Daoy (cell line): ENCODE results near the gene TLX2. TPM values are rescaled to one million over a fixed set of nuclear protein-coding genes. Genes with fewer than 3 reads are reported as not detected.

ENCODE experiments used
- DNase-seq: peaks from one replicate; pipeline ENCODE4 v3.0.0-alpha.2; 2015; ENCODE audit warnings: low read depth
- total RNA-seq: library from RNA; depleted of rRNA; stranded (reverse); fragments of >200 nt; shearing (Covaris generic); gene quantifications from 2 replicates; pipeline ENCODE4 v1.2.3, GENCODE V29; 2014

The TLX2 gene
- total RNA-seq, 1 experiment from 2014 or later: not detected

DNA sequence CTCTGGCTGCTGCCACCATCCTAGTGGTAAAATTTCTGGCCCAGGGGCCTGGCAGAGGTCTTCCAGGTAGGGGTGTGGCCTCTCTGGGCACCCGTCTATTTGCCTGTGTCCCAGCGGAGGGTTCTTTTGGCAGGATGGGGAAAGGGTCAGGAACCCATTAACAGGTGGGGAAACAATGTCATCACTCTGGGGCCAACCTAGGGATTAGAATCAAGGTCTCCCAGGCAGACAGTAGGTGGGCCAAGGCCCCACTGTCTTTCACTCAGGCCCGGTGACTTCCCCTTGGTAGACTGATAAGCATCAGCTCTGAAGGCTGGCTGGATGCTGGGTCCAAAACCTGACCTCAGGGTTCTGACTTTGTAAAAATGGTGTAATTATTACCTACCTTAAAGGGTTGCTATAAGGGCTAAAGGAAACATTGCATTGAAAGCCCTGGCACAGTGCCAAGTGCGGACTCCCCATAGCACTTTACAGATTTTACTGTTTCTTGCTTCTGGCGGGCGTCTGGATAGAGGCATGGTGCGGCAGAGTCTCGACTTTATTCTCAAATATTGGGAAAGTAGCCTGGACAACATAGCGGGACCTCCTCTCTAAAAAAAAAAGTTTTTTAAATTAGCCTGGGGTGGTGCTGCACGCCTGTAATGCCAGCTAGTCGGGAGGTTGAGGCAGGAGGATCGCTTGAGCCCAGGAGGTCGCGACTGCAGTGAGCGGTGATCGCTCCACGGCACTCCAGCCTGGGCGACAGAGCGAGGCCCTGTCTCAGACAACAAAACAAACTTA lies 17.1 kb upstream of the TLX2 start:
- no peak for DNase-seq

- DNase-seq: no peak
Measured at GRCh38 chr2:74497777-74498499, 16.3 kb upstream of the TLX2 start.

DNA sequence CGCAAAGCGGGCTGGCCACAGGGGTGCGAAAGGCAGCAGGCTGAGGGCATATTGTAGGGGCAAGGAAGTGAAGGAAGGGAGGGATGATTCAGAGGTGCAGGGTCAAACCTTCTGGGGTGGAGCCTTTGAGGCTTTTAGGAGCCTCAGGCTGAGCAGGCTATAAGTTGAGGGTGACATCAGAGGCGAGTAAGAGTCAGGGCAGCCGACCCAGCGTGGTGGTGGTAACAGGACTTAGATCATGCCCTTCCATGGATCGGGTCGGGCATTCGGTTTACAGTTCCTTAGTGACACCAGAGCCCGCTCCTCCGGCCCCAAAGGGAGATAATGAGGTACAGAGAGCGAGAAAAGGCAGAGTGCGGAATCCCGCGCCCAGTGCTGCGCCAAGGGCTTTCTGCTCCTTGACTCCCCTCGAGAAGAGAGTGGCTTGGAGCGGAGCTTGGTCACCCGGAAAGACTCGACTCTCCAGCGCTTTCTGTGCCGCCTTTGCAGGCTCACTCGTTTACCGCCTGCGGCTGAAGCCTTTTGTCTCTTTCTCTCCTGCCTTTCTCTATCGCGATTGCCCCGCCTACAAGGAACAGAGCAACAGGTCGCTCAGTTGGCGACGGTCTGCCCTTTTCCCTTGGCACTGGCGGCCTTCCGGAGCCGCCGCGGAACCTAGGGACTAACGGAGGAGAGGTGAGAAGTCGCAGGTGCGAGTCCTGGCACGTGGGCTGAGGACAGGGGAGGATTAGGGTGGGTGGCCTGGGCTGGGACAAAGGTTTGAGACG lies 15.6 kb upstream of the TLX2 start:
- peak; percentile 59 for DNase-seq

- DNase-seq: peak; percentile 40
Measured at GRCh38 chr2:74499267-74499939, 14.8 kb upstream of the TLX2 start, which contains the start of gene LBX2. Gene LBX2, minus strand, starts transcription at chr2:74499603. Its CDS starts 66 bp downstream, at chr2:74499537.

- no peak for DNase-seq
Measured at GRCh38 chr2:74499940-74500577, 14.2 kb upstream of the TLX2 start.

DNA sequence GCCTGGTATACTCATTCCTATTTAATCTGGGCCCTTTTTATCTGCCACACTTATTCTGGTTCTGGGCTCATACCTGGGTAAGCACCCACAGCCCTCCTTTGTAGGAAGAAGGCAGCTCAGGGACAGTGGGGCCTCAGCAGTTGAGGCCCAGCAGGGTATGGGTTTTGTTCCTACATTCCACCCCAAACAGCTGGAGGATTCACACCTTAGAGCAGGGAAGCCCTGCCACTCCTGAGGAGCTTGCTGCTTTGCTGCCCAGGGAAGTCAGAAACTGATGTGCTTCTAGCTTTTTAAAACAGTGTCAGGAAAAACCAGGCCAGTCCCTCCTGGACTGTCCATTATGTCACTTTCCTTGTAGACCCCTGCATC lies 13.7 kb upstream of the TLX2 start:
- no peak for DNase-seq

GRCh38 chr2:74501335-74502071 lies 12.7 kb upstream of the TLX2 start:
- DNase-seq: no peak

DNA sequence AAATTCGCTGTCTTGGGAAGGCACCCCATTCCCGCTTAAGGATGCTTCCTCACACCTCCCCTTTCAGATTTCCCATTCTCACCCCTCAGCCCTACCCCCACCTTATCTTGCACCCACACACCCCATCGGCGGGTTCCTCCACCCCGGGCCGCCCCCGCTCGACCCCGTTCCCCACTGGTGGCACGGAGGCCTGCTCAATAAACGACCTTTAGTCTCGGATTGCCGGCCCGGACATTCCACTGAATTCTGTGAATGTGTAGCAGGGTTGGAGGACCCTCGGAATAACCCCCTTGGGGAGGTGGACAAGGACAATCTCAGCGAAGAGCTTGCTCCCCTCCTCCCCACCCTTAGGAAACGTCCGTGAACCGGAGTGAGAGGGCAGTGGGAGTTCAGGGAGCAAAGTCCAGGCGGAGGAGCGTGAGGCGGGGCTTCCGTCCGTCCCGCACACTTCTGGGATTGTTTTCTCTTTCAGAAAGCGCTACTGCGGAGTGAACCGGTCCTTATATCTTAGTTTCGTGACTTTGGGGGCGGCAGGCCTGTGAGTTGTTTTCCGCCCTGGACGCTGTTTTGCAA lies 12.0 kb upstream of the TLX2 start:
- DNase-seq: no peak

GRCh38 chr2:74502720-74503505 lies 11.3 kb upstream of the TLX2 start:
- peak; percentile 87 for DNase-seq

DNA sequence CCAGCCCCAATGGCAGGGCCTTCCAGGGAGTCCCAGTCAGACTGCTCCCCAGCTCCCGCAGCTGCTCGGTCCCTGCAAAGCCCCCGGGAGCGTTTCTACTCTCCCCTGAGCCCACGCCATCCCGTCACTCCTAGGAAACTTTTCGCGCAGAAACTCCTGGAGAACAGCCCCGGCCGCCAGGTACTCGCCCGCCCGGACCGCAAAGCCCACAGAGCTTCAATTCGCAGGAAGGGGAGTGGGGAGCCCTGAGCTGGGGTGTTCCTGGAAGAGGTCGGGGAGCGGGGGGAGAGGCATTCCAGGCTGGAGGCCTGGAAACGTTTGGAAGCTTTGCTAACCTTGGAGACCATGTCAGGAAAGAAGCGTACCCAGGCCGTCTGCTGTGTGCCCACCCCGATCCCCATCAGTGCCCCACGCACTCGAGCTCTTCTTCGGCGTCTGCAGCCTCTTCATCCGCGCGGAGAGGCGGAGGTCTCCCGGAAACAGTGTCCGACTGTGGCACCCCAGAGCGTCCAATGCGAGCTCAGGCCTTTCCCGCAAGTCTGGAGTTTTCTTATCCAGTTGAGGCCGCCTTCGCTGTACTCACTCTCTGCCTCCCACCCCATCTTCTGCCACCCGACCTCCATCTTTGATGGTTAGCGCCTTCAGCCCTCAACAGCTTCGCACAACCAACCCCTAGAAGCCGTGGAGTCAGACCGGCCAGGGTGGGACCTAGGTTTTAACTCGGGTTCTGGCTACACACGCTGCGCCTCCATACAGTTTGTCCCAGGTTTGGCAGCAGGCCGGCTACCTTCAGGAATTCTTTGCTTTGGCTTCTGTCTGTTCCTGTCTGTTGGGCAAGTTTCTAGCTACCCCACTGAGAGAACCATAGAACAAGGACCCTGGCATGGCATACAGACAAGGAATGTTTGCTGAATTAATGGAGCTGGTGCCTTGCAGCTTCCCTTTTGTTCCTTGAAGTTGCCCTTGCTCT lies 10.5 kb upstream of the TLX2 start:
- no peak for DNase-seq

GRCh38 chr2:74504591-74504990 lies 9.7 kb upstream of the TLX2 start:
- no peak for DNase-seq

DNA sequence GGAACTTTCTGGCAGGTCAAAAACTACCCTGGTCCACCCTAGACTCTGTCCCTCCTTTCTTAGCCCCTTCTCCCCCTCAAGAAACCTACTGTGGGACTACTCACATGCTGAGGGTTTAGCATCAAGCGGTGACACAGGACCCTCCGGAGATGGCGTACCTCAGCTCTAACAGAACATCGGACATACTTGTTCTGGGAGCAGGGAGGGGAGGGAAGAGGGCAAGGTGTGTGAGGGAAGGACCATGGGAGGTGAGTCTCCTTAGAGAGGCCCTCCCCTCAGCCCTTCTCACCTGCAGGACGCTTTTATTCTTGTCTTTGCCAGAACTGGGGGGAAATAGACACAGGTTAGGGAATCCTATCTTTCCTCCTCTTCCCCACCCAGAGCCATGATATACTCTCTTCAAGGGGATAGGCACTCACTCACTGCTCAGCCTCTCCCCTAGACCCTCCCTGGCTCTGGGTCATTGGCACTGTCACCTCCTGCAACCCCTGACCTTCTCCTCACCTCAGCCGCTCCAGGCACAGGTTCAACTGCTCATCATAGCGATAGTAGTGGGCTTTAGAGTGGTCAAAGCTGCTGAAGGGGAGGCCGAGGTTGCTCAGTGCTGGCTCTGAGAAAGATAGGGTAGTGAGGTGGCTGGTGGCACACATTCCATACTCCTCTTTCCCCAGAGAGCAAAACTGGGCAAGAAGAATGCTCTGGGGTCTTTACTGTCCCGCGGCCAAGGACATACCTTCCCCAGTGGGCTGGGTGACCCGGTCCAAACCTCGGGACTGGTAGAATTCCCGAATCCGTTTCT lies 8.6 kb upstream of the TLX2 start:
- DNase-seq: no peak

- DNase-seq: peak; percentile 98
Measured at GRCh38 chr2:74507145-74507925, 6.9 kb upstream of the TLX2 start, which contains the start of gene PCGF1. Gene PCGF1, minus strand, starts transcription at chr2:74507695. Its CDS starts 27 bp downstream, at chr2:74507668.

DNA sequence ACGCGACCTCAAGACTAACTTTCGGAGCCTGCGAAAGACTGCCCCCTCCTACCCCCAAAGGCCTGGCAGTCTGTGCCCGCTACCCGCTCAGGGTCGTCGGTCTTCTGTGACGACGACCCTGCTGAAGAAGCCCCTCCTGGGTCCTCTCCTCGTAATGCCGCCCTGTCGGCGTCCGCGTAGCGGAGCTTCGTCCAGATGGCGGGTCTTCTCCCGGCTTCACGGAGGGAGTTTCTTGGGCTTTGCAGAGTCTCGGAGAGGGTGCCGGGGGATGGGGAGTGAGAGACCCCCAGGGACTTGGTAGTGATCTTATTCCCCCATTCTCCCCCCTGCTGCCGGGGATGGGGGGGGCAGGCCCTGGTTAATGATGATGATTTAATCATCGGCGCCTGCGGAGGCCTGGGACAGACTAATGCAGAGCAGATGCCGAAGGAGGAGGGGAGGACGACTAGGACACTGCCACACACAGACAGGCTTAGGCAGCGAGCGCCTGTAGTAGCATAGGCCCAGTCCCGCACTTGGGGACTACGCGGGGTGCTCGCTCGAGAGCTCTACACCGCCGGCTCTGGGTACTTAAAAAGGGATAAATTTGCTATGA lies 6.2 kb upstream of the TLX2 start:
- peak; percentile 40 for DNase-seq

DNA sequence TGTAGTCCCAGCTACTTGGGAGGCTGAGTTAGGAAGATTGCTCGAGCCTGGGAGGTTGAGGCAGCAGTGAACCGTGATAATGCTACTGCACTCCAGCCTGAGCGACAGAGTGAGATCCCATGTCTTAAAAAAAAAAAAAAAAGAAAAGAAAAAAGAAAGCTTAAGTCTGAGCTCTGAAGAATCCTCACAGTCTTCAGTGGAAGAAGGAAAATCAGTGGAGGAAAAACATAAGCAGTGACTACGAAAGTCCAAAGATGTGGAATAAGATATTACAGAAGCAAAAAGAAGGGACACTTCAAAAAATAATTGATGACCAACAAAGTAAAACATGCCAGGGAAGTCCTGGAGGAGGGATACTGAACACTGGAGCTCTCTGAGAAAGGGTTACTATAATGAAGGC lies 4.0 kb upstream of the TLX2 start:
- no peak for DNase-seq
